ENCODE data around the gene PKNOX2. TPM values are rescaled to one million over a fixed set of nuclear protein-coding genes. Genes with fewer than 3 reads are reported as not detected.

The PKNOX2 gene
- polyA plus RNA-seq, 1 experiment = 0.02 TPM

GRCh38 chr11:125141686-125142535 is 22.6 kb upstream of the PKNOX2 start:
- POLR2A ChIA-PET = interaction anchor here (0.6 kb wide), 1 partner anchor 14 kb away, joined by 4 read pairs; no protein-coding TSS in a partner anchor
- no peak for DNase-seq (ENCODE audit: low read depth)
- TF ChIP-seq CTCF (IDR thresholded peaks at IDR 0.05; ENCODE audit: insufficient read depth, low read depth, low read length) = peak; percentile 97
- H3K36me3 ChIP-seq (ENCODE audit: control insufficient read depth, insufficient read depth, low read length) = no peaks in the 10 kb centered on the region
- CTCF ChIA-PET = interaction anchor here (0.6 to 4.3 kb wide), 65 partner anchors 8 to 1638 kb away, joined by 3 to 43 read pairs (median 4); partner anchors contain the start of genes CCDC15, HEPACAM, ROBO3 and SLC37A2
- H3K4me3 ChIP-seq (ENCODE audit: low read depth, low read length) = no peak overlapping the region
- peaks cover 11% of the 10 kb centered on the region for H3K27me3 ChIP-seq (ENCODE audit: control insufficient read depth, insufficient read depth, low read length)

GRCh38 chr11:125146232-125146631 is 18.3 kb upstream of the PKNOX2 start:
- POLR2A ChIA-PET = no interaction called here
- H3K4me3 ChIP-seq (ENCODE audit: low read depth, low read length) = no peak overlapping the region
- peaks cover 11% of the 10 kb centered on the region for H3K27me3 ChIP-seq (ENCODE audit: control insufficient read depth, insufficient read depth, low read length)
- TF ChIP-seq CTCF (IDR thresholded peaks at IDR 0.05; ENCODE audit: insufficient read depth, low read depth, low read length) = no peak
- CTCF ChIA-PET = no interaction called here
- DNase-seq (ENCODE audit: low read depth) = no peak
- H3K36me3 ChIP-seq (ENCODE audit: control insufficient read depth, insufficient read depth, low read length) = no peaks in the 10 kb centered on the region

GRCh38 chr11:125147280-125147679 is 17.3 kb upstream of the PKNOX2 start:
- TF ChIP-seq CTCF (IDR thresholded peaks at IDR 0.05; ENCODE audit: insufficient read depth, low read depth, low read length) = no peak
- CTCF ChIA-PET = interaction anchor here (0.7 to 1.0 kb wide), 2 partner anchors 56 to 328 kb away, joined by 3 read pairs; no protein-coding TSS in a partner anchor

GRCh38 chr11:125148011-125148410 is 16.5 kb upstream of the PKNOX2 start:
- Histone ChIP-seq H3K4me3 (ENCODE audit: low read depth, low read length) (no peak overlapping the region), H3K36me3 (ENCODE audit: control insufficient read depth, insufficient read depth, low read length) (no peaks in the 10 kb centered on the region), H3K27me3 (ENCODE audit: control insufficient read depth, insufficient read depth, low read length) (peaks cover 14% of the 10 kb centered on the region)
- CTCF ChIA-PET = interaction anchor here (0.5 to 1.5 kb wide), 6 partner anchors 12 to 257 kb away, joined by 3 to 5 read pairs (median 3); no protein-coding TSS in a partner anchor
- DNase-seq (ENCODE audit: low read depth) = no peak
- POLR2A ChIA-PET = no interaction called here
- TF ChIP-seq CTCF (IDR thresholded peaks at IDR 0.05; ENCODE audit: insufficient read depth, low read depth, low read length) = no peak

More at GRCh38 chr11:125147280-125147679, 17.3 kb upstream of the PKNOX2 start:
- POLR2A ChIA-PET = no interaction called here
- Histone ChIP-seq H3K4me3 (ENCODE audit: low read depth, low read length) (no peak overlapping the region), H3K27me3 (ENCODE audit: control insufficient read depth, insufficient read depth, low read length) (peaks cover 14% of the 10 kb centered on the region), H3K36me3 (ENCODE audit: control insufficient read depth, insufficient read depth, low read length) (no peaks in the 10 kb centered on the region)
- DNase-seq (ENCODE audit: low read depth) = no peak

- DNase-seq (ENCODE audit: low read depth) = no peak
- TF ChIP-seq CTCF (IDR thresholded peaks at IDR 0.05; ENCODE audit: insufficient read depth, low read depth, low read length) = no peak
- Histone ChIP-seq H3K27me3 (ENCODE audit: control insufficient read depth, insufficient read depth, low read length) (peaks cover 14% of the 10 kb centered on the region), H3K36me3 (ENCODE audit: control insufficient read depth, insufficient read depth, low read length) (no peaks in the 10 kb centered on the region), H3K4me3 (ENCODE audit: low read depth, low read length) (no peak overlapping the region)
- CTCF ChIA-PET = interaction anchor here (0.5 to 6.4 kb wide), 7 partner anchors 7 to 256 kb away, joined by 3 to 43 read pairs (median 3); no protein-coding TSS in a partner anchor
- POLR2A ChIA-PET = no interaction called here
These were observed 15.8 kb upstream of the PKNOX2 start for GRCh38 chr11:125148743-125149142.

All from BJ (cell line).